ENCODE measurements around the gene GRID1.

DNA sequence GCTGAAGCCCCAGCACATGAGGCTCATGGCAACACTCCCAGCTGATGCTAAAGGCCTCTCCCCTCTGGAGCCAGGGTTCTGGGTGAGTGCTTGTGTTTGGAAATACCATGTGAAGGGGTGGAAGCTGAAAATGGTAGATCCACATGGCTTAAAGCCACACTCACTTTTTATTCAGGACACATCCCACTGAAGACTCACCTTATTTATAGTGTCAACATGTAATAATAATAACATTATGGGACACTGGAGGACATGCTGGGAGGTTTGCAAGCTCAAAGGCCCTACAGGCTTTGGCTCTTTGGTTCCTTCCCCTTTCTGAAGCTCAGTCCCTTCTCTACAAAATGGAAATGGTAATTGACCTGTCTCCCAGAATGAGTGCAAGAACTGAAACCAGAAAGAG lies 318.0 kb downstream of the GRID1 start:
- TF ChIP-seq POLR2A (conservative IDR thresholded peaks at IDR 0.05) (no peak), TAF1 (IDR thresholded peaks at IDR 0.05; ENCODE audit: control insufficient read depth, extremely low read depth, insufficient read depth, low read length, severe bottlenecking) (no peak), JUND (IDR thresholded peaks at IDR 0.05; ENCODE audit: borderline replicate concordance, low read depth, low read length) (no peak), JUND (tag; IDR thresholded peaks at IDR 0.05; ENCODE audit: borderline replicate concordance, low read depth, low read length) (no peak), PCBP2 (IDR thresholded peaks at IDR 0.05; ENCODE audit: low read depth, low read length, poor library complexity, severe bottlenecking) (no peak), SMARCB1 (IDR thresholded peaks at IDR 0.05; ENCODE audit: insufficient read length, low read depth) (no peak), SUPT5H (IDR thresholded peaks at IDR 0.05) (no peak)
